Measurements from ENCODE around the gene NDE1. TPM values are rescaled to one million over a fixed set of nuclear protein-coding genes. Genes with fewer than 3 reads are reported as not detected.

Gene NDE1
- total and polyA plus RNA-seq, 2 donors (not counting 1 experiment from before 2014, with no cell fraction given): 33.5 to 149 TPM

- H3K4me3 Mint-ChIP-seq: peak overlapping the region; percentile 29
- ATAC-seq (ENCODE audit: low read depth): no peak
- POLR2A ChIA-PET: no interaction called here
These were observed 2.6 kb upstream of the NDE1 start for GRCh38 chr16:15647294-15648014.

More at GRCh38 chr16:15647294-15648014, 2.6 kb upstream of the NDE1 start:
- CTCF ChIA-PET: interaction anchor here (1.1 kb wide), 1 partner anchor 11 kb away, joined by 3 read pairs; no protein-coding TSS in a partner anchor
- no peak for DNase-seq
- Histone ChIP-seq H3K4me1 (ENCODE audit: control insufficient read depth in 2 of 2, insufficient read depth in 2 of 2, low read length in 2 of 2) (peaks cover 22 to 34% of the 10 kb centered on the region in 2 donors), H3K9me3 (ENCODE audit: control extremely low read depth in 1 of 3, control insufficient read depth in 2 of 3, insufficient read depth in 1 of 3, low read length in 2 of 3) (no peaks in the 10 kb centered on the region), H2AFZ (ENCODE audit: insufficient read depth, low read depth, low read length, poor library complexity, severe bottlenecking) (no peak overlapping the region), H3K27ac (ENCODE audit: low read length in 2 of 2) (no peak overlapping the region), H3K79me2 (ENCODE audit: control insufficient read depth, insufficient read depth, low read length) (peaks cover 42% of the 10 kb centered on the region), H3K36me3 (replicated peaks in 1 of 2; ENCODE audit: control extremely low read depth in 1 of 2, control insufficient read depth in 1 of 2, extremely low read depth in 1 of 2, insufficient read depth in 2 of 2, low read length in 1 of 2) (peaks cover 2 to 4% of the 10 kb centered on the region in 2 experiments), H3K4me3 (ENCODE audit: control extremely low read depth in 1 of 5, extremely low read depth in 1 of 5, insufficient read depth in 1 of 5, low read depth in 2 of 5, low read length in 4 of 5) (no peak overlapping the region), H4K20me1 (ENCODE audit: control insufficient read depth, insufficient read depth, low read length, poor library complexity, severe bottlenecking) (peaks cover 19% of the 10 kb centered on the region), H3K4me2 (replicated peaks; ENCODE audit: low read depth, low read length, poor library complexity, severe bottlenecking) (no peak overlapping the region), H3K27me3 (replicated peaks in 1 of 4; ENCODE audit: control extremely low read depth in 1 of 4, control insufficient read depth in 3 of 4, insufficient read depth in 4 of 4, low read length in 3 of 4) (no peaks in the 10 kb centered on the region), H3K9ac (ENCODE audit: low read length) (no peak overlapping the region)
- TF ChIP-seq, protein P1, sequence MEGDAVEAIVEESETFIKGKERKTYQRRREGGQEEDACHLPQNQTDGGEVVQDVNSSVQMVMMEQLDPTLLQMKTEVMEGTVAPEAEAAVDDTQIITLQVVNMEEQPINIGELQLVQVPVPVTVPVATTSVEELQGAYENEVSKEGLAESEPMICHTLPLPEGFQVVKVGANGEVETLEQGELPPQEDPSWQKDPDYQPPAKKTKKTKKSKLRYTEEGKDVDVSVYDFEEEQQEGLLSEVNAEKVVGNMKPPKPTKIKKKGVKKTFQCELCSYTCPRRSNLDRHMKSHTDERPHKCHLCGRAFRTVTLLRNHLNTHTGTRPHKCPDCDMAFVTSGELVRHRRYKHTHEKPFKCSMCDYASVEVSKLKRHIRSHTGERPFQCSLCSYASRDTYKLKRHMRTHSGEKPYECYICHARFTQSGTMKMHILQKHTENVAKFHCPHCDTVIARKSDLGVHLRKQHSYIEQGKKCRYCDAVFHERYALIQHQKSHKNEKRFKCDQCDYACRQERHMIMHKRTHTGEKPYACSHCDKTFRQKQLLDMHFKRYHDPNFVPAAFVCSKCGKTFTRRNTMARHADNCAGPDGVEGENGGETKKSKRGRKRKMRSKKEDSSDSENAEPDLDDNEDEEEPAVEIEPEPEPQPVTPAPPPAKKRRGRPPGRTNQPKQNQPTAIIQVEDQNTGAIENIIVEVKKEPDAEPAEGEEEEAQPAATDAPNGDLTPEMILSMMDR (IDR thresholded peaks at IDR 0.05): no peak
- TF ChIP-seq EZH2 (IDR thresholded peaks at IDR 0.05; ENCODE audit: borderline replicate concordance, insufficient read depth, low read depth, low read length, poor library complexity, severe bottlenecking): no peak
- Mint-ChIP-seq H3K4me1 (peaks cover 27% of the 10 kb centered on the region), H3K27me3 (no peaks in the 10 kb centered on the region), H3K27ac (peak overlapping the region; percentile 46), H3K9me3 (ENCODE audit: insufficient read depth) (no peaks in the 10 kb centered on the region)
- WGBS (ENCODE audit: insufficient coverage): 96% methylated on average over 5 of the region's 7 CpGs
- intact Hi-C loops (cut with micrococcal nuclease): no loop called here
